SJSA1 (cell line): ENCODE results near the gene ADGRV1. TPM values are rescaled to one million over a fixed set of nuclear protein-coding genes. Genes with fewer than 3 reads are reported as not detected.
"Not testable (repeated sequence)": the region's sequence is repeated elsewhere in the genome, so short reads cannot be mapped to it uniquely, and the experiment has no call there.

Experiments used
- DNase-seq, 2 experiments: peaks; one replicate each; pipeline ENCODE4 v3.0.0-alpha.2; 2015 to 2020; ENCODE audit warnings: low spot score in 2 of 2, low read depth in 1 of 2
- H3K27ac ChIP-seq: fragments of 250-450 bp; sonication (Bioruptor Pico); 2 replicates; pipeline ENCODE4 v1.5.1; 2020; ENCODE audit warnings: mild to moderate bottlenecking, moderate library complexity
- H3K27me3 ChIP-seq: fragments of 250-450 bp; sonication (Bioruptor Pico); replicated peaks from 2 replicates; pipeline ENCODE4 v1.5.1; 2020; ENCODE audit warnings: mild to moderate bottlenecking, moderate library complexity
- H3K36me3 ChIP-seq: fragments of 250-450 bp; sonication (Bioruptor Pico); 2 replicates; pipeline ENCODE4 v1.5.1; 2020; ENCODE audit warnings: mild to moderate bottlenecking
- H3K4me1 ChIP-seq: fragments of 250-450 bp; sonication (Bioruptor Pico); replicated peaks from 2 replicates; pipeline ENCODE4 v1.6.1; 2021; ENCODE audit warnings: mild to moderate bottlenecking
- H3K4me3 ChIP-seq: fragments of 250-450 bp; sonication (Bioruptor Pico); 2 replicates; pipeline ENCODE4 v1.5.1; 2020; ENCODE audit warnings: mild to moderate bottlenecking
- H3K9me3 ChIP-seq: fragments of 250-450 bp; sonication (Bioruptor Pico); replicated peaks from 2 replicates; pipeline ENCODE4 v1.5.1; 2020; ENCODE audit warnings: mild to moderate bottlenecking
- total RNA-seq: library from RNA; depleted of rRNA; stranded (reverse); fragments of >200 nt; shearing (Covaris generic); gene quantifications from 2 replicates; pipeline ENCODE4 v1.2.3, GENCODE V29; 2014

ADGRV1 gene
- total RNA-seq, 1 experiment from 2014 or later = 0.13 TPM

GRCh38 chr5:90593083-90593482, 34.5 kb downstream of the ADGRV1 start:
- not testable (repeated sequence) for H3K27me3 ChIP-seq, H3K4me1 ChIP-seq, H3K4me3 ChIP-seq, DNase-seq, H3K9me3 ChIP-seq, H3K27ac ChIP-seq, H3K36me3 ChIP-seq

DNA sequence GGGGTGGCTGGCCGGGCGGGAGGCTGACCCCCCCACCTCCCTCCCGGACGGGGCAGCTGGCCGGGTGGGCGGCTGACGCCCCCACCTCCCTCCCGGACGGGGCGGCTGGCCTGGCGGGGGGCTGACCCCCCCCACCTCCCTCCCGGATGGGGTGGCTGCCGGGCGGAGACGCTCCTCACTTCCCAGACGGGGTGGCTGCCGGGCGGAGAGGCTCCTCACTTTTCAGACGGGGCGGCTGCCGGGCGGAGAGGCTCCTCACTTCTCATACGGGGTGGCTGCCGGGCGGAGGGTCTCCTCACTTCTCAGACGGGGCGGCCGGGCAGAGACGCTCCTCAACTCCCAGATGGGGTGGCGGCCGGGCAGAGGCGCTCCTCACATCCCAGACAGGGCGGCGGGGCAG, 37.2 kb downstream of the ADGRV1 start:
- H3K27me3 ChIP-seq, DNase-seq, H3K9me3 ChIP-seq, H3K36me3 ChIP-seq, H3K4me3 ChIP-seq, H3K4me1 ChIP-seq, H3K27ac ChIP-seq: not testable (repeated sequence)

DNA sequence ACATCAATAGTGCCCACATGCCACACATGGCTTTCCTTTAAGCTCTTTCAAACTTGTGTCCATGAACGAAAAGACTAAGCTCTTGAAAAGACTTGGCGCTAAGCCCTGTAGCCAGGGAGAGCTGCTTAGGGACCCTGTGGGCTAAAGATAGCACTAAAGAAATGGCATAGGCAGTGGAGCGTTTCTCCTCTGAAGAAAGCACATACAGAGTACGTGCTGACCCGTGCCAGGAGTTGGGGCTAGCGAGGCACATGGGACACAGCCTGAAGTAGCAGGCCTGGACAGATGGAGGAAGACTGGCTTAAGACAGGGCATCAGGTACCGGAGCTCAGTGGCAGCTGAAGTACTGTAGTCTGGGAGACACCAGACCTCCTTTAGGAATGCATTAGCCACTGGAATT, 39.7 kb downstream of the ADGRV1 start:
- Histone ChIP-seq H3K27me3 (no peaks in the 10 kb centered on the region), H3K4me1 (no peaks in the 10 kb centered on the region), H3K27ac (no peak overlapping the region), H3K9me3 (no peaks in the 10 kb centered on the region), H3K36me3 (no peaks in the 10 kb centered on the region), H3K4me3 (no peak overlapping the region)
- DNase-seq = no peak

- not testable (repeated sequence) for DNase-seq, H3K4me1 ChIP-seq, H3K36me3 ChIP-seq, H3K4me3 ChIP-seq, H3K27ac ChIP-seq, H3K27me3 ChIP-seq, H3K9me3 ChIP-seq
These were observed 41.7 kb downstream of the ADGRV1 start for GRCh38 chr5:90600307-90600706.

- no peaks in the 10 kb centered on the region for H3K9me3 ChIP-seq
These were observed 42.9 kb downstream of the ADGRV1 start for GRCh38 chr5:90601468-90601867.

GRCh38 chr5:90602681-90603080, 44.1 kb downstream of the ADGRV1 start:
- no peaks in the 10 kb centered on the region for H3K4me1 ChIP-seq
- no peaks in the 10 kb centered on the region for H3K36me3 ChIP-seq

More at GRCh38 chr5:90601468-90601867, 42.9 kb downstream of the ADGRV1 start:
- Histone ChIP-seq H3K4me1 (no peaks in the 10 kb centered on the region), H3K27ac (no peak overlapping the region), H3K36me3 (no peaks in the 10 kb centered on the region), H3K4me3 (no peak overlapping the region), H3K27me3 (no peaks in the 10 kb centered on the region)
- no peak for DNase-seq

GRCh38 chr5:90606539-90606938, 47.9 kb downstream of the ADGRV1 start:
- H3K9me3 ChIP-seq = no peaks in the 10 kb centered on the region
- no peaks in the 10 kb centered on the region for H3K4me1 ChIP-seq
- H3K36me3 ChIP-seq = no peaks in the 10 kb centered on the region
- DNase-seq = no peak
- H3K27me3 ChIP-seq = no peaks in the 10 kb centered on the region
- no peak overlapping the region for H3K4me3 ChIP-seq
- H3K27ac ChIP-seq = no peak overlapping the region

More at GRCh38 chr5:90602681-90603080, 44.1 kb downstream of the ADGRV1 start:
- Histone ChIP-seq H3K27me3 (no peaks in the 10 kb centered on the region), H3K4me3 (no peak overlapping the region), H3K27ac (no peak overlapping the region), H3K9me3 (no peaks in the 10 kb centered on the region)
- no peak for DNase-seq

DNA sequence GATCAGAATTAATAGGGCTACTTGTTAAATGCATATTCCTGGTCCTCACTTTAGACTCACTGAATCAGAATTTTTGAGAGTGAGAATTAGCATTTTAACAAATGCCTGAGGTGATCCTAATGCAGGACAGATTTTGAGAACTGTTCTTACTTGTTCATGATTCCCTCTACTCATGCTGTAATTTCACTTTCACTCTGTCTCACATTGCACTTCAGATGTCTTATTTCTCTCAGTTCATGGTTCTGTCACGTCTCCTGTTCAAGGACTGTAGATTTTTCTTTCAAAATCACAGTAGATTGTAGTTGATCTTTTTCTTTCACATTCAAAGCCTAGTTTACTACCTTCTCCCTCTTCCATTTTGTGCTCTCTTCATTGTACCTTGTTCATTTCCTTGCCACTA, 54.3 kb downstream of the ADGRV1 start:
- H3K4me1 ChIP-seq = no peaks in the 10 kb centered on the region
- H3K27me3 ChIP-seq = no peaks in the 10 kb centered on the region; the same call in 1 of the 2 replicates
- H3K9me3 ChIP-seq = no peaks in the 10 kb centered on the region
- no peak overlapping the region for H3K27ac ChIP-seq
- DNase-seq = no peak
- no peaks in the 10 kb centered on the region for H3K36me3 ChIP-seq
- H3K4me3 ChIP-seq = no peak overlapping the region

GRCh38 chr5:90613459-90613858, 54.9 kb downstream of the ADGRV1 start:
- Histone ChIP-seq H3K4me1 (no peaks in the 10 kb centered on the region), H3K4me3 (no peak overlapping the region), H3K27me3 (no peaks in the 10 kb centered on the region; the same call in 1 of the 2 replicates), H3K36me3 (no peaks in the 10 kb centered on the region), H3K9me3 (no peaks in the 10 kb centered on the region), H3K27ac (no peak overlapping the region)
- DNase-seq = no peak

DNA sequence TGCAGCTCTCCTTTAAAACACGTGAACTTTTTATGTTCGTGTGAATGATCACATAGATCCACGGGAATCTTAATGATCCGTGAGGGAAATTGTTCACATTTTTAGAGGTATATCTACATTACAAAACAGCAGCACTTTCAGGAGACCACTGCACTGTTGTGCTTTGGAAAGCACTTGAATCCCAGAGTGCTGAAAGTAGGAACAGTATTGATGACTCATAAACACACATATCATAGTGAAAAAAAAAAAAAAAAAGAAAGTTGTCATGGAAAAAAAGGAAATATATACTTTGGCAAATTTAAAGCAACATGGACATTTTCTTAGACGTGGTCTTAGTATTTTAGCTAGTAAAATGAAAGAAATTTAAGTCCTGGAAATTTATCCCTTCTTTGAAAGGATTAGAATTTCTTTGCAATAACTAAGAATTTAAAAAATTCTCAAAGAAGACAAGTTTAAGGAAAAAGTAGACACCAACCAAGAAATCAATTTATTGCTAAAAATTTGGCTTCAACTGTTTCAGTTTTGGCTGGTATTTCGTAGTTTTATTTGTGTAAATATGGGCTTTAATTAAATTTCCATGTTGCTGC, 55.4 kb downstream of the ADGRV1 start:
- no peak overlapping the region for H3K4me3 ChIP-seq
- H3K9me3 ChIP-seq = no peaks in the 10 kb centered on the region
- no peak for DNase-seq
- H3K36me3 ChIP-seq = no peaks in the 10 kb centered on the region
- no peak overlapping the region for H3K27ac ChIP-seq
- H3K4me1 ChIP-seq = no peaks in the 10 kb centered on the region
- H3K27me3 ChIP-seq = no peaks in the 10 kb centered on the region; the same call in 1 of the 2 replicates

DNA sequence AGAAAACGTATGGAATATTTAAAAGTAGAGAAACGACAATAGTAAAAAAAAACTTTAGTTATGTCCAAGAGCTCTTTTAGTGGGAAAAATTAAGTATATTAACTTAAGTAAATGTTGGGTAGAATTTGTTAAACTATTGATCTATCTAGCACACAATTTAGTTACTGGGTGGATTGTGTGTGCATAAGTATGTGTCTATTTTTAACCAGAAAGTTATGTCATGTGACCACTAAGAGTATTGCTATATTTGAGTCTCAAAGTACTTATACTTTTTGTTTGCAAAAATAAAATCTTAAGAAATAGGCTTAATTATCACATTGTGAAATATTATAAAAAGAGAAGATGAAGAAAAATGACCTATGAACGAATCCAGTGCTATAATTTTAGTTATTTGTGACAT, 56.8 kb downstream of the ADGRV1 start:
- no peak overlapping the region for H3K27ac ChIP-seq

GRCh38 chr5:90618071-90618470, 59.5 kb downstream of the ADGRV1 start:
- Histone ChIP-seq H3K4me1 (no peaks in the 10 kb centered on the region), H3K36me3 (no peaks in the 10 kb centered on the region), H3K9me3 (no peaks in the 10 kb centered on the region), H3K4me3 (no peak overlapping the region), H3K27me3 (no peaks in the 10 kb centered on the region), H3K27ac (no peak overlapping the region)
- DNase-seq = no peak

More for the DNA sequence above, 56.8 kb downstream of the ADGRV1 start:
- no peaks in the 10 kb centered on the region for H3K4me1 ChIP-seq
- H3K9me3 ChIP-seq = no peaks in the 10 kb centered on the region
- no peaks in the 10 kb centered on the region for H3K36me3 ChIP-seq
- DNase-seq = no peak
- no peaks in the 10 kb centered on the region; the same call in 1 of the 2 replicates for H3K27me3 ChIP-seq
- no peak overlapping the region for H3K4me3 ChIP-seq

DNA sequence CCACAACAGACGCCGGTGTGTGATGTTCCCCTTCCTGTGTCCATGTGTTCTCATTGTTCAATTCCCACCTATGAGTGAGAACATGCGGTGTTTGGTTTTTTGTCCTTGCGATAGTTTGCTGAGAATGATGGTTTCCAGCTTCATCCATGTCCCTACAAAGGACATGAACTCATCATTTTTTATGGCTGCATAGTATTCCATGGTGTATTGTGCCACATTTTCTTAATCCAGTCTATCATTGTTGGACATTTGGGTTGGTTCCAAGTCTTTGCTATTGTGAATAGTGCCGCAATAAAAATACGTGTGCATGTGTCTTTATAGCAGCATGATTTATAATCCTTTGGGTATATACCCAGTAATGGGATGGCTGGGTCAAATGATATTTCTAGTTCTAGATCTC, 61.2 kb downstream of the ADGRV1 start:
- not testable (repeated sequence) for H3K27ac ChIP-seq, H3K9me3 ChIP-seq, H3K4me1 ChIP-seq, H3K27me3 ChIP-seq, H3K4me3 ChIP-seq, H3K36me3 ChIP-seq, DNase-seq

GRCh38 chr5:90621848-90622247, 63.3 kb downstream of the ADGRV1 start:
- DNase-seq = no peak
- H3K4me3 ChIP-seq = no peak overlapping the region
- H3K27ac ChIP-seq = no peak overlapping the region
- H3K36me3 ChIP-seq = no peaks in the 10 kb centered on the region
- no peaks in the 10 kb centered on the region for H3K4me1 ChIP-seq
- no peaks in the 10 kb centered on the region for H3K9me3 ChIP-seq
- no peaks in the 10 kb centered on the region for H3K27me3 ChIP-seq

- H3K4me3 ChIP-seq = no peak overlapping the region
- no peak for DNase-seq
- H3K36me3 ChIP-seq = no peaks in the 10 kb centered on the region
- H3K4me1 ChIP-seq = no peaks in the 10 kb centered on the region
- no peak overlapping the region for H3K27ac ChIP-seq
- no peaks in the 10 kb centered on the region; the same call in 1 of the 2 replicates for H3K27me3 ChIP-seq
- H3K9me3 ChIP-seq = no peaks in the 10 kb centered on the region
These were observed 67.9 kb downstream of the ADGRV1 start for GRCh38 chr5:90626493-90626892.
